Cortex of kidney (tissue), 1 donor: ENCODE measurements around the gene NFIX.

Experiments used
- DNase-seq: peaks from one replicate; lab custom pipeline; 2025; lab: John Stamatoyannopoulos, UW

The NFIX gene

GRCh38 chr19:13104848-13105711, 109.8 kb downstream of the NFIX start:
- no peak for DNase-seq

GRCh38 chr19:13109361-13110098, 114.3 kb downstream of the NFIX start:
- no peak for DNase-seq

DNA sequence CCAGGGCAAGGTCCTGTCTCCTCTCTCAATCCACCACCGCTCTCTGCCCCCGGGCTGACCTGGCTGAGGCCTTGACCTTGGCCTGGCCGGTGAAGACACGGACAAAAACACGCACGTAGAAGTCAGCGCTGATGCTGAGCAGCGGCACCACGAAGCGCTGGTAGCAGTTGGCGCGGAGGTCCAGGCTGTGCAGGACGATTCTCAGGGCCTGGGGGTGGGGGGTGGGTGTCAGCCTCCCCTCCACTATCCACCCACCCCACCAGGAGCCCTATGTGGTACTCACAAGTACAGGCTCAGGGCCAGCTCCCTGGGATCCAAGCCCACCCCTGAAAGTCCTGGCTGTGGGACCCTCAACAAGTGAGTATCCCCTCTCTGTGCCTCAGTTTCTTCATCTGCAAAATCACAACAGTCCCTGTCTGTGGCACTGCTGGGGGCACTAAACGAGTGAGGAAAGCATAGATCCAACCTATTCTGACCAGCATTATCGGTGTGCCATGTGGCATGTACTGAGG, 114.9 kb downstream of the NFIX start:
- no peak for DNase-seq

DNA sequence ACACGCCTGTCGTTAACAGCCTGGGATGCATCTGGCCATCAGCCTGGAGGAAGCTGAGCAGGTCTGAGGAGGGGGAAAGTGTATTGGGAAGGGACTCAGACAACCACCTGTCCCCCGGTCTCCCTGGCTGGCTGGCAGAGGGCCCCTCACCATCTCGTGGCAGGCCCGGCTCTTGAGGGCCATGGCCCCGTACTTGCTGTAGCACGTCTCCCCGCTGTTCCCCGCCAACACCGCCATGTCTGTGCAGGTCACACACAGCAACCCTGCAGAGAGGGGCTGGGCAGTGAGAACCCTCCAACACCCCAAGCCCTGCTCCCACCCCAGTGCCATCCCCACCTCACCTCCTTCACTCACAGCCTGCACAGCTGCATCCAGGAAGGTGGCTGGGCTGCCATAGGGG, 117.3 kb downstream of the NFIX start:
- DNase-seq: no peak

DNA sequence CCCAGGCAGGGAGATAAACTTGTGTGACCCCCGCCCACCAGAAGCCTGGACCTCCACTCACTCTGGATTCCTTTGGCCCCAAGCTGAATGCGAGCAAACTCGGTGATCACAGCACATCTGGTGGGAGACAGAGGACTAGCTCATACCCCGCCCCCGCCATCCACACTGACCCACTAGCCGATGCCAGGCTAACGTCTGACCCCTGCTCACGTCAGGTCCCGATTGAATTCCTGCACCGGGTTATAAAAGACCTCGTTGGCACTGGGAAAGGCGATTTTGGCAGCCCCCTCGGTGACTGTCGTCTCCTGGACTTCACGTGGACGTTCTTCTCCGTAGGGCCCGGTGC, 120.6 kb downstream of the NFIX start:
- DNase-seq: no peak

DNA sequence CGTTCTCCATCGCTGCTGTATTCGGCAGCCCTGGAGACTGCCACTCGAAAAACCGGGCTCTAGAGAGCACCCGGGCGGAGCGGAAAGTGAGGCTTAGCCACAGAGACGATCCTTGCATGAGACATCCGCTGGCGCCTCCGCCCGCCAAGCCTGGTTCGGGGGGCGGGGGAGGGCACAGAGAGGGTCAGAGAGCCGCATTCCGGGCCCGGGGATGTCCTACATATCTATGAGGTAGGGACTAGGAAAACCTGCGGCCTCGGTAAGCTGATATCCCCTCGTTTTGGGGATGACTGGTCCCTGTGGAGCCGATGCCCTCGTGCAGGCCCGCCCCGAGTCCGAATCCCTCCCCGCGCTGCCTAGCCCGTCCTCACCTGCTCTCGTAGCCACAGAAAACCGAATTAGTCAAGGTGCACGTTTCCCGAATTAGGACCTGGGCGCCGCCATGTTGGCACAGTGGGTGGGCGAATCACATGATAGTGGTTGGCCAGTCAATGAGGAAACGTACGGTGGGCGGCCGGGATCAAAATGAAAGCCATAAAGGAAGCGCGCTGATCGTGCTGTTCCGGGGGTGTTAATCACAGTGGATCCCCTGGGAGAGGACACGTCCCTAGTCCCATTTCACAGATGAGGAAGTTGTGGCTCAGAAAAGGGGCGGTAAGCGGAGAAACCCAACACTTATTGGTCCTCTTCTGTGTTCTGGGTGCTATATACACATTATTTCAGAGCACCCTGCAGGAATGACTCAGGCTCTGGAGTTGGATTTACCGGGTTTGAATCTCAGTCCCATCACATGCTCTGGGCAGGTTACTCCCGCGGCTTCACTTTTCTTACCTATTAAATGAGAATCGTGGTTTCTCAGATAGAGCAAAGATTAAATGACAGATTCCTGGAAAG, 121.3 kb downstream of the NFIX start, which contains the start of gene TRMT1:
TSS of gene TRMT1 (minus strand) at position 459 of the 894 bp plus-strand sequence. CDS start at position 118, 341 bp downstream.
- DNase-seq: no peak

GRCh38 chr19:13117176-13117771, 122.0 kb downstream of the NFIX start:
- DNase-seq: no peak

DNA sequence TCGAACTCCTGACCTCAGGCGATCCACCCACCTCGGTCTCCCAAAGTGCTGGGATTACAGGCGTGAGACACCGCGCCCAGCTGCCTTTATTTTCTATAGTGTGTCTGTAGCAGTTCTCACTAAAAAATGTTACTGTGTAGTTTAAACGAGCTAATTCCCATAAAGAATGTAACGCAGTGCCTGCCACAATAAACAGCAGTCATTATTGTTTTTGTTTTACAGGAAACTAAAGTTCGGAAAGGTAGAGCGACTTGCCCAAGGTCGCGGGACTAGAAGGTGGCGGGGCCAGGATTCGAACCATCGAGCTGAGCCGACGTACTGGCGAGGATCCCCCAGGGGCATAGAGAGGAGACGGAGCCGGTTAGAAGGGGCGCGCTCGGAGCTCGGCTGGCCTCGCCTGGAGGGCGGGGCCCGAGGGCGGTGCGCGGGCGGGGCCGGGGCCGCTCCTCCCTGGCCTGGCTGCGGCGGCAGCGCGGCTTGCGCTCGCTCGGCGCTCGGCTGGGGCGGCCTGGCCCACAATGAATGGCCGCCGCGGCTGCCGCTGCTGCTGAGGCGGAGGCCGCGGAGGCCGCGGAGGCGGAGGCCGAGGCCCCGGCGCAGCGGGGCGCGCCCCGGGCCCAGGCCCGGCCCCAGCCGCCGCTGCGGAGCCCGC, 122.6 kb downstream of the NFIX start, which contains the start of gene NACC1:
TSS of gene NACC1 (plus strand) at position 493 of the 652 bp plus-strand sequence. CDS start 16,944 bp downstream, outside the sequence.
- DNase-seq: no peak

DNA sequence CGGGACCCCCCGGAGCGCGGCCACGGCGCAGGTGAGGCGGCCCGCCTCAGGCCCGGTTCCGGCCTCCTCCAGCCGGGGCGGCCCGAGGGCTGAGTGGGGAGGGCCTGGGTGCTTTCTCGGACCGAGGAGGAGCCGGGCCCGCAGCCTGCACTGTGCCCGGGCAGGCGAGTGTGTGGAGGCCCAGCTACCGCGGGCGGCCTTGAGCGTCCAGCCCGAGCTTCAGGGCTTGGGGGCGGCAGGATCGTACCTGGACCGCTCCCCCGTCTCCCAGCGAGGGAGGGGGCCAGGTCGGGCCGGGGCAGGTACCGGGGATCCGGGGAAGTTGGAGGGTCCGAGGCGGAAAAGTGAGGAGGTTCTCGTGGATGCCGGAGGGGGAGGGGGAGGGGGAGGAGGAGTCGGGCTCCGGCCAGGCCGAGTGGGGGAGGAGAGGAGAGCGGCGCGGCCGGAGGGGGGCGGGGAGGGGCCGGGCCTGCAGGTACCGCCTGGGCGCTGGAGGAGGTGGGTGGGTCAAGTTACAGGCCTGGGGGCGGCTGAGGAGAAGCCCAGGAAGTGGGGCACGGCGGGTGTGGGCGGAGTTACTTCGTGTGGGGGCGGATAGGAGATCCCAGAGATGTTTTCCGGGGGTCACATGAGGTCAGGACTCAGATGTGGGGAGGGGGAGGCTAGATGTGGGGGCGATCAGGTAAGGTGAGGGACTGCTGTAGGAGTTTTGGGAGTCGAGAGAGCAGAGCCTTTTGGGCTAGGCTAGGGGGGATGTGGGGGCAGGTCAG, 123.3 kb downstream of the NFIX start:
- no peak for DNase-seq

DNA sequence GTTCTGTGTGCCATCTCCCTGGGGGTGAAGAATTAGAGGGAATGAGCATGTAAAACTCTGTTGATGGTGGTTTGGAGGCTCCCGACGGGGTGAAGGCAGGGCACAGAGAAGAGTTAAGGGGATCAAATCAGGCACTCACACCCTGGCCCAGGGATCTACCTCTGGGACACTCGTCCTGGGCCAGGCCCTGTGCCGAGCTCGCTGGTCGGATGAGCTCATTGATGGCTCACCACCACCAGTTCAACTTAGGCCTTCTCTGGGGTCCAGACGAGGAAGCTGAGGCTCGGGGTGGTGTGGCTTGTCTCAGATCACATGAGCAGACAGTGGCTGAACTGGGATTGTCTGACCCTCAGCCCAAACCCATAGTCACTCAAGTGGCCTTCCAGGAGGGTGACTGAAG, 124.4 kb downstream of the NFIX start:
- DNase-seq: no peak

- no peak for DNase-seq
Observed at GRCh38 chr19:13120031-13120430, 124.8 kb downstream of the NFIX start.

DNA sequence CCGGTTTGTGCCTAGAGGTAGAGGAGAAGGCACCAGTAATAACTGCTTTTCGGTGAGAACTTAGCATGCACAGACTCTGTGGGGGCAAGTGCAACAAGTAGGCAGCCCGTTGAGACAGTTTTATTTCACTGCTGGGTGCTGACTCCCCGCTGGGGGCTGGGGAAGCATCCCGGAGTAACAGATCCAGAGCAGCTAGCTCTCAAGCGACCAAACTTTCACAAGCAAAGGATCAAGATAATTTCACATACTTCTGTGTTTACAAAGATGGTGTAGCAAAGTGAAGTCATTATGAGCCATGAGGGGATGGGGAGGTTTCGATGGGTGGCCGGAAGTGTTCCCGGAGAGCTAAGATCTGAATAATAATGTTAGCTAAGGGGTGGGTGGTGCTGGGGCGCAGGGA, 125.5 kb downstream of the NFIX start:
- DNase-seq: no peak

GRCh38 chr19:13121551-13122274, 126.4 kb downstream of the NFIX start:
- no peak for DNase-seq

DNA sequence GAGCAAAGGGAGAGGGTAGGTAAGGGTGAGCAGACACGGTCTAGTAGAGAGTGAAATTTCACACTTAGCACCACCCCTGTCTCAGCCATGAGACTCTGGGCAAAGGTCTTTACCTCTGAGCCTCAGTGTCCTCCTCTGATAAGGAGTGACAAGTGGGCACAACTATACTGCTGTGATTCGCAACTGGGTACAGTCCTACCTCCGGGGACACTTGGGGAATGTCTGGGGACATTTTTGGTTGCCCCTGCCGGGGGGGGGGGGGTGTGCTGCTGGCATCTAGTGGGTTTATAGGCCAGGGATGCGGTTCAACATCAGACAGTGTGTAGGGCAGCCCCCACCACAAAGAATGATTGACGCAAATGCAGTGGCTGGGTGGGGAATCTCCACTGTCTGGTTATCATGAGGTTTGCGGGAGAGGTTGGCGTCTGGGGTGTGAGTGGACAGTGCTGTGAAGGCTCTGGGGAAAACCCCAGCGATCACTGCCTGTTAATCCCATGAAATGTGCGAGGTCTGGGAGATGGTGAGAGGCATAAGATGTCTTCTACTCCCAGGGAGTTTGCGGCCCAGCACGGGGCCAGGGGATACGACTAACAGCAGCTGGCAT, 127.1 kb downstream of the NFIX start:
- DNase-seq: no peak

DNA sequence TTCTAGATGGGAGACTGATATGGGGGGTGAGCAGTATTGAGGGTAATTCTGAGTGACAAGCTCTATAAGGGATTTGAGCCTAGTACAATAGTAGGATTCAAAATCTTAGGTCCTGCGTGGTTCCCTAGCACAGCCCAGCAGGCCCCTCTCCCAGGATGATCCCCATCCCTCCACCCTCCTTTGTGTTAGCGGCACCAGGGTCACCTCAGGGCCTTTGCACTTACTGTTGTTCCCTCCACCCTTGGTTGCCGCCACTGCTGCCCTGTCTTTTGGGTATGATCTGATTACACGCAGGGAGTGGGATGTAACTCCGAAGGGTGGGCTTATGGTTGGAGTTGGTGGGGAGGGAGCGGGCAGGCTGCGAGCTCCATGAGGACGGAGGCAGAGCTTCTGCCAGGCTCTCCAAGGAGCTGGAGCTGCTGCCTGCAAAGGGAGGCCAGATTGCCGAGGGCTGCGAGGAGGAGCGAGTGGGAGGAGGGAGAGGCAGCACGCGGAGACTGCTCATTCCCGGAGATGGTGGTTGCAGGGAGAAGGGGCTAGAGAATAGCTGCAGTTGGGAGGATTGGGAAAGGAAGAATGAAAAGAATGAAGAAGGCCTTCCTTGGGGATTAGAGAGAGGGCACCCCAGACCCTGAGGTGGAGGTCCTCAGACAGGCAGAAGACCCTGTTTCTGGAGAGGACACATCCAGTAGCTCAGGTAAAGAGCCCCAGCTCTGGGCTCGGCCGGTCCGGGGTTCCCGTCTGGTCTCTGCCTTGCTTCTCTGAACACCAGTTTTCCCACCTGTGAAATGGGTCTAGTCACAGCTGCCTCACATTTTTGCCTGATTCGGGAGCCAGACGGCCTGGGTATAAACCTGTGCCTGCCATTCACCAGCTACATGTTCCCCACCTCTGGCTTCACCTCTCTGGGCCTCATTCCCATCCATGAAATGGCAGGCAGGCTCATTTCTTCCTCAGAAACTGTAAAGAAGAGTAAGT, 128.0 kb downstream of the NFIX start:
- DNase-seq: no peak

DNA sequence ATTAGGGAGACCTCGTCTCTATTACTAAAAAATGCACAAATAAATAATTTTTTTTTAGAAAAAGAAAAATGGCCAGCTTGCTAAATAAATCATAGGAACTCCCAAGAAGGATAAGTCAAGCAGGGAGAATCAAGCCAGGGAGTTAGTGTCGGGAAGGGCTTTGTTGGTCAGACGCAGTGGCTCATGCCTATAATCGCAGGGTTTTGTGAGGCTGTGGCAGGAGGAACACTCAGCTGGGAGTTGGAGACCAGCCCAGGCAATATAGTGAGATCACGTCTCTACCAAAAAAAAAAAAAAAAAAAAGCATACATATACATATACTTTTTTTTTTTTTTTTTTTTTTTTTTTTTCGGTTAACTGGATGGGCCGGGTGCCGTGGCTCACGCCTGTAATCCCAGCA, 131.8 kb downstream of the NFIX start:
- DNase-seq: no peak

- DNase-seq: no peak
Observed at GRCh38 chr19:13127811-13128575, 132.7 kb downstream of the NFIX start.
